ENCODE measurements around the gene TIGD1.
A peak's percentile ranks its signal among the peaks of the same experiment; 100 is the strongest.

The TIGD1 gene

GRCh38 chr2:232518844-232519243, 31.5 kb downstream of the TIGD1 start:
- peaks cover 6% of the 10 kb centered on the region for H3K4me1 ChIP-seq (ENCODE audit: control insufficient read depth, insufficient read depth, low read length)
- H3K9me3 ChIP-seq (replicated peaks; ENCODE audit: low read length), result no peaks in the 10 kb centered on the region
- H3K9ac ChIP-seq (ENCODE audit: low read depth, low read length), result no peak overlapping the region
- H3K4me2 ChIP-seq (ENCODE audit: low read length), result no peak overlapping the region
- H3K27me3 ChIP-seq (ENCODE audit: control insufficient read depth, insufficient read depth, low read length), result peaks cover 74% of the 10 kb centered on the region
- no peaks in the 10 kb centered on the region for H3K36me3 ChIP-seq (ENCODE audit: insufficient read depth, low read length)
- H3K4me3 ChIP-seq (ENCODE audit: low read length), result no peak overlapping the region

- Histone ChIP-seq H3K9me3 (replicated peaks; ENCODE audit: low read length) (no peaks in the 10 kb centered on the region), H3K27me3 (ENCODE audit: control insufficient read depth, insufficient read depth, low read length) (peaks cover 83% of the 10 kb centered on the region), H3K4me3 (ENCODE audit: low read length) (no peak overlapping the region), H3K36me3 (ENCODE audit: insufficient read depth, low read length) (no peaks in the 10 kb centered on the region), H3K4me1 (ENCODE audit: control insufficient read depth, insufficient read depth, low read length) (no peaks in the 10 kb centered on the region), H3K9ac (ENCODE audit: low read depth, low read length) (no peak overlapping the region), H3K4me2 (ENCODE audit: low read length) (no peak overlapping the region)
Observed at GRCh38 chr2:232516551-232516950, 33.8 kb downstream of the TIGD1 start.

- H3K9me3 ChIP-seq (replicated peaks; ENCODE audit: low read length), result no peaks in the 10 kb centered on the region
- no peaks in the 10 kb centered on the region for H3K36me3 ChIP-seq (ENCODE audit: insufficient read depth, low read length)
- peaks cover 75% of the 10 kb centered on the region for H3K27me3 ChIP-seq (ENCODE audit: control insufficient read depth, insufficient read depth, low read length)
- no peak overlapping the region for H3K4me3 ChIP-seq (ENCODE audit: low read length)
- H3K4me2 ChIP-seq (ENCODE audit: low read length), result no peak overlapping the region
- no peaks in the 10 kb centered on the region for H3K4me1 ChIP-seq (ENCODE audit: control insufficient read depth, insufficient read depth, low read length)
- no peak overlapping the region for H3K9ac ChIP-seq (ENCODE audit: low read depth, low read length)
Observed at GRCh38 chr2:232515639-232516038, 34.7 kb downstream of the TIGD1 start.

GRCh38 chr2:232513353-232513752, 37.0 kb downstream of the TIGD1 start:
- H3K9me3 ChIP-seq (replicated peaks; ENCODE audit: low read length), result no peaks in the 10 kb centered on the region
- H3K27me3 ChIP-seq (ENCODE audit: control insufficient read depth, insufficient read depth, low read length), result peaks cover 69% of the 10 kb centered on the region
- no peak overlapping the region for H3K4me2 ChIP-seq (ENCODE audit: low read length)
- no peak overlapping the region for H3K9ac ChIP-seq (ENCODE audit: low read depth, low read length)
- no peak overlapping the region for H3K4me3 ChIP-seq (ENCODE audit: low read length)
- no peaks in the 10 kb centered on the region for H3K4me1 ChIP-seq (ENCODE audit: control insufficient read depth, insufficient read depth, low read length)
- no peaks in the 10 kb centered on the region for H3K36me3 ChIP-seq (ENCODE audit: insufficient read depth, low read length)

GRCh38 chr2:232512602-232513001, 37.8 kb downstream of the TIGD1 start:
- no peaks in the 10 kb centered on the region for H3K9me3 ChIP-seq (replicated peaks; ENCODE audit: low read length)
- no peak overlapping the region for H3K4me2 ChIP-seq (ENCODE audit: low read length)
- no peak overlapping the region for H3K4me3 ChIP-seq (ENCODE audit: low read length)
- no peak overlapping the region for H3K9ac ChIP-seq (ENCODE audit: low read depth, low read length)
- no peaks in the 10 kb centered on the region for H3K36me3 ChIP-seq (ENCODE audit: insufficient read depth, low read length)
- no peaks in the 10 kb centered on the region for H3K4me1 ChIP-seq (ENCODE audit: control insufficient read depth, insufficient read depth, low read length)
- H3K27me3 ChIP-seq (ENCODE audit: control insufficient read depth, insufficient read depth, low read length), result peaks cover 68% of the 10 kb centered on the region

GRCh38 chr2:232511336-232511890, 38.9 kb downstream of the TIGD1 start:
- Histone ChIP-seq H3K9me3 (replicated peaks; ENCODE audit: low read length) (no peaks in the 10 kb centered on the region), H3K4me2 (ENCODE audit: low read length) (no peak overlapping the region), H3K9ac (ENCODE audit: low read depth, low read length) (no peak overlapping the region), H3K36me3 (ENCODE audit: insufficient read depth, low read length) (no peaks in the 10 kb centered on the region), H3K4me1 (ENCODE audit: control insufficient read depth, insufficient read depth, low read length) (no peaks in the 10 kb centered on the region), H3K4me3 (ENCODE audit: low read length) (no peak overlapping the region), H3K27me3 (ENCODE audit: control insufficient read depth, insufficient read depth, low read length) (peaks cover 70% of the 10 kb centered on the region)

- H3K4me1 ChIP-seq (ENCODE audit: control insufficient read depth, insufficient read depth, low read length), result no peaks in the 10 kb centered on the region
- no peak overlapping the region for H3K4me2 ChIP-seq (ENCODE audit: low read length)
- H3K9ac ChIP-seq (ENCODE audit: low read depth, low read length), result no peak overlapping the region
- H3K27me3 ChIP-seq (ENCODE audit: control insufficient read depth, insufficient read depth, low read length), result peaks cover 66% of the 10 kb centered on the region
- H3K36me3 ChIP-seq (ENCODE audit: insufficient read depth, low read length), result no peaks in the 10 kb centered on the region
- H3K9me3 ChIP-seq (replicated peaks; ENCODE audit: low read length), result no peaks in the 10 kb centered on the region
- H3K4me3 ChIP-seq (ENCODE audit: low read length), result no peak overlapping the region
Observed at GRCh38 chr2:232508251-232508650, 42.1 kb downstream of the TIGD1 start.

- Histone ChIP-seq H3K4me2 (ENCODE audit: low read length) (no peak overlapping the region), H3K4me3 (ENCODE audit: low read length) (no peak overlapping the region), H3K36me3 (ENCODE audit: insufficient read depth, low read length) (no peaks in the 10 kb centered on the region), H3K9ac (ENCODE audit: low read depth, low read length) (no peak overlapping the region), H3K4me1 (ENCODE audit: control insufficient read depth, insufficient read depth, low read length) (no peaks in the 10 kb centered on the region), H3K27me3 (ENCODE audit: control insufficient read depth, insufficient read depth, low read length) (peaks cover 57% of the 10 kb centered on the region), H3K9me3 (replicated peaks; ENCODE audit: low read length) (no peaks in the 10 kb centered on the region)
Observed at GRCh38 chr2:232506709-232507108, 43.6 kb downstream of the TIGD1 start.

GRCh38 chr2:232505856-232506255, 44.5 kb downstream of the TIGD1 start:
- H3K4me3 ChIP-seq (ENCODE audit: low read length), result no peak overlapping the region
- no peak overlapping the region for H3K4me2 ChIP-seq (ENCODE audit: low read length)
- H3K9ac ChIP-seq (ENCODE audit: low read depth, low read length), result no peak overlapping the region
- no peaks in the 10 kb centered on the region for H3K4me1 ChIP-seq (ENCODE audit: control insufficient read depth, insufficient read depth, low read length)
- peaks cover 58% of the 10 kb centered on the region for H3K27me3 ChIP-seq (ENCODE audit: control insufficient read depth, insufficient read depth, low read length)
- no peaks in the 10 kb centered on the region for H3K36me3 ChIP-seq (ENCODE audit: insufficient read depth, low read length)
- no peaks in the 10 kb centered on the region for H3K9me3 ChIP-seq (replicated peaks; ENCODE audit: low read length)

GRCh38 chr2:232504438-232504837, 45.9 kb downstream of the TIGD1 start:
- Histone ChIP-seq H3K4me1 (ENCODE audit: control insufficient read depth, insufficient read depth, low read length) (no peaks in the 10 kb centered on the region), H3K27me3 (ENCODE audit: control insufficient read depth, insufficient read depth, low read length) (peaks cover 67% of the 10 kb centered on the region)

GRCh38 chr2:232503809-232504323, 46.5 kb downstream of the TIGD1 start:
- Histone ChIP-seq H3K9ac (ENCODE audit: low read depth, low read length) (no peak overlapping the region), H3K9me3 (replicated peaks; ENCODE audit: low read length) (no peaks in the 10 kb centered on the region), H3K36me3 (ENCODE audit: insufficient read depth, low read length) (no peaks in the 10 kb centered on the region), H3K4me3 (ENCODE audit: low read length) (no peak overlapping the region), H3K27me3 (ENCODE audit: control insufficient read depth, insufficient read depth, low read length) (peaks cover 66% of the 10 kb centered on the region), H3K4me1 (ENCODE audit: control insufficient read depth, insufficient read depth, low read length) (no peaks in the 10 kb centered on the region), H3K4me2 (ENCODE audit: low read length) (peak overlapping the region; percentile 61)

More at GRCh38 chr2:232504438-232504837, 45.9 kb downstream of the TIGD1 start:
- no peaks in the 10 kb centered on the region for H3K9me3 ChIP-seq (replicated peaks; ENCODE audit: low read length)
- no peak overlapping the region for H3K9ac ChIP-seq (ENCODE audit: low read depth, low read length)
- no peak overlapping the region for H3K4me3 ChIP-seq (ENCODE audit: low read length)
- H3K36me3 ChIP-seq (ENCODE audit: insufficient read depth, low read length), result no peaks in the 10 kb centered on the region
- no peak overlapping the region for H3K4me2 ChIP-seq (ENCODE audit: low read length)
